Measurements from ENCODE around the gene MAP2K6. TPM values are rescaled to one million over a fixed set of nuclear protein-coding genes. Genes with fewer than 3 reads are reported as not detected.

MAP2K6 gene
- total RNA-seq, 4 donors from 2014 or later = 3.6 to 5.6 (median 4.4) TPM

DNA sequence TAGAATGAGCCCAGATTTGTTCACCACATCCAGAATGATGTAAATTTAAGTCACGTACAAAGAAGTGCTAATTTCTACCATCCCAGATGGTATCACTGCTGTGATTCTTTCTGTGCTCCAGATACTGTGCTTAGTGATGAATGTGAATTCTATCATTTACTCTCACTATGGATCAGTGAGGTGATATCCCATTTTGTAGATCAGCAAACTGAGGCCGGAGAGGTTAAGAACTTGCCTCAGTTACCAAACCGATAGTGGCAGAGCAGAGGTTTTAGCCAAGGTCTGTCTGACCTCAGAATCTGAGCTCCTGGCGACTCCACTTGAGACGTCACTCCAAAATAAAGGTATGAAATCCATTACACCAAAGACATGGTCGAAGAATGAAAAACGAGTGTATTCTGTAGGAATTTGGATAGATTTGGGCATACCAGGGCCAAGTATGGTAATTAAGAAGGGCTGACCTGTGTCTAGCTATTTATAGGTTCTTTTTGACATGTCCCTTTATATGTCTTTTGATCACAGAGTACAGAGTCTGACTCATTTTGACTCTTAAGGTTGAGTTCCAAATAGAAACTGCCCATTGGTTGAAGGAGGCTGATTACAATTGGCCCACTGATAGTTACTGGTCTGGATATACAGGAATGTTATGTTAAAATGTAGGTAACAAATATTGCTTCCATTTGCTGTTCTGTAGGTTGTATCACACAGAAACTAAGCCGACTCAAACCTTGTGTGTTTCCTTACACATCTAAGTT lies 10.0 kb downstream of the MAP2K6 start:
- Histone ChIP-seq H3K27ac (no peak overlapping the region), H3K4me1 (no peaks in the 10 kb centered on the region), H3K36me3 (no peaks in the 10 kb centered on the region), H3K27me3 (no peaks in the 10 kb centered on the region), H3K4me3 (replicated peaks in 1 of 3) (no peak overlapping the region), H3K9me3 (no peaks in the 10 kb centered on the region)
- WGBS, 2 donors = 95 to 98% methylated on average over 8 of the region's 8 CpGs
- intact Hi-C loops (cut with DNase I) = no loop called here
- no peak for DNase-seq
- TF ChIP-seq, protein P1, sequence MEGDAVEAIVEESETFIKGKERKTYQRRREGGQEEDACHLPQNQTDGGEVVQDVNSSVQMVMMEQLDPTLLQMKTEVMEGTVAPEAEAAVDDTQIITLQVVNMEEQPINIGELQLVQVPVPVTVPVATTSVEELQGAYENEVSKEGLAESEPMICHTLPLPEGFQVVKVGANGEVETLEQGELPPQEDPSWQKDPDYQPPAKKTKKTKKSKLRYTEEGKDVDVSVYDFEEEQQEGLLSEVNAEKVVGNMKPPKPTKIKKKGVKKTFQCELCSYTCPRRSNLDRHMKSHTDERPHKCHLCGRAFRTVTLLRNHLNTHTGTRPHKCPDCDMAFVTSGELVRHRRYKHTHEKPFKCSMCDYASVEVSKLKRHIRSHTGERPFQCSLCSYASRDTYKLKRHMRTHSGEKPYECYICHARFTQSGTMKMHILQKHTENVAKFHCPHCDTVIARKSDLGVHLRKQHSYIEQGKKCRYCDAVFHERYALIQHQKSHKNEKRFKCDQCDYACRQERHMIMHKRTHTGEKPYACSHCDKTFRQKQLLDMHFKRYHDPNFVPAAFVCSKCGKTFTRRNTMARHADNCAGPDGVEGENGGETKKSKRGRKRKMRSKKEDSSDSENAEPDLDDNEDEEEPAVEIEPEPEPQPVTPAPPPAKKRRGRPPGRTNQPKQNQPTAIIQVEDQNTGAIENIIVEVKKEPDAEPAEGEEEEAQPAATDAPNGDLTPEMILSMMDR (IDR thresholded peaks at IDR 0.05) = no peak
- TF ChIP-seq POLR2A (IDR thresholded peaks at IDR 0.05) = no peak

DNA sequence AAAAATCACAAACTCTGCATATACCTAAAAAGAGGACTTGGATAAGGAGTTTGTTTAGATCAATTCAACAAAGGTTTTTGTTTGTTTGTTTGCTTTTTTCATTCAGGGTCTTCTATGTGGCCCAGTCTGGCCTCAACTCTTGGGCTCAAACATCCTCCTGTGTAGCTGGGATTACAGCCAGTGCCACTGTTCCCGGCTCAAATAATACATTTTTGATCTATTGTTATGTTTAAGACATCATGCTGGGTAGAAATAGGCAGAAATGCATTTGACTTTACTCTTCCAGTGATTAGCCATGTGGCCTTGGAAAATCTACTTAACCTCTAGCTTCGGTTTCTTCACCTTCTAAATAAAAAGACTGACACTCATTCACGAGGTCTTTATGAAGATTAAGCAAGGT lies 11.5 kb downstream of the MAP2K6 start:
- H3K4me1 ChIP-seq = no peaks in the 10 kb centered on the region
- TF ChIP-seq POLR2A (IDR thresholded peaks at IDR 0.05) = no peak
- TF ChIP-seq, protein P1 (IDR thresholded peaks at IDR 0.05) = no peak
- DNase-seq = no peak
- intact Hi-C loops (cut with DNase I) = no loop called here
- H3K27me3 ChIP-seq = no peaks in the 10 kb centered on the region
- WGBS, 2 donors = 67 to 78% methylated on average over 3 of the region's 3 CpGs
- no peak overlapping the region for H3K4me3 ChIP-seq (replicated peaks in 1 of 3)
- H3K9me3 ChIP-seq = no peaks in the 10 kb centered on the region
- H3K36me3 ChIP-seq = no peaks in the 10 kb centered on the region
- H3K27ac ChIP-seq = no peak overlapping the region

DNA sequence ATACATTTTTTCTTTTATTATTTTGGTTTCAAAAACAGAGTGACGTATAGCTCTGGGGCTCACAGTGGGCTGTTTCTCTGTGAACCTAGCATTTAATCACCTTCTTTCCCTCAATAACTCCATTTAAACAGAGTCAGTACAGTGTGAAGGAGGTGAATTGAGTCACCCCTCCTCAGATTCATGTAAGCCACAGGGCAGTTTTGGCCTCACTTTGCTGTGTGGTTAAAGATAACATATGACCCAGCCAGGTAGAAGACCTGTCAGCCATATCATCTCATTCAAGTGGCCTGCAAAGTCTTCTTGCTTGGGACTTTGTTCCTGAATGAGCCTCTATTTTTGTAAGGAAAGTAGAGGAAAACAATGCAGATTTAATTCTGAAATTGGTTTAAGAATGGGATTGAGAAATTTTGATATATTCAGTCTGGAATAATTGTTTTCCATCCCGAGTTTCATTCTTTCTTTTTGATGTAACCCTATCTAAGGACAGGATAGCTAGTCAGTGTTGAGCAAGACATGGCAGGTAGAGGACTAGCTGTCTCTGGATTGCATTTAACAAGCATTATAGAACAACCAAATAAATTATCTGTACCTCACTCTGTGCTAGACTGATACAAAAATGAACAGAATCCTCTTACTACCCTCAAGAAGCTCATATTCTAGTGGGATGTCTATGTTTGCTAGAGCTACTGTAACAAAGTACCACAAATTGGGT lies 13.1 kb downstream of the MAP2K6 start:
- H3K4me1 ChIP-seq = no peaks in the 10 kb centered on the region
- H3K36me3 ChIP-seq = no peaks in the 10 kb centered on the region
- H3K4me3 ChIP-seq (replicated peaks in 1 of 3) = no peak overlapping the region
- TF ChIP-seq, protein P1 (IDR thresholded peaks at IDR 0.05) = no peak
- no peak for TF ChIP-seq POLR2A (IDR thresholded peaks at IDR 0.05)
- intact Hi-C loops (cut with DNase I) = no loop called here
- H3K27me3 ChIP-seq = no peaks in the 10 kb centered on the region
- no peak for DNase-seq
- H3K9me3 ChIP-seq = no peaks in the 10 kb centered on the region
- no peak overlapping the region for H3K27ac ChIP-seq
- WGBS, 2 donors = 93 to 97% methylated on average over 2 of the region's 2 CpGs

DNA sequence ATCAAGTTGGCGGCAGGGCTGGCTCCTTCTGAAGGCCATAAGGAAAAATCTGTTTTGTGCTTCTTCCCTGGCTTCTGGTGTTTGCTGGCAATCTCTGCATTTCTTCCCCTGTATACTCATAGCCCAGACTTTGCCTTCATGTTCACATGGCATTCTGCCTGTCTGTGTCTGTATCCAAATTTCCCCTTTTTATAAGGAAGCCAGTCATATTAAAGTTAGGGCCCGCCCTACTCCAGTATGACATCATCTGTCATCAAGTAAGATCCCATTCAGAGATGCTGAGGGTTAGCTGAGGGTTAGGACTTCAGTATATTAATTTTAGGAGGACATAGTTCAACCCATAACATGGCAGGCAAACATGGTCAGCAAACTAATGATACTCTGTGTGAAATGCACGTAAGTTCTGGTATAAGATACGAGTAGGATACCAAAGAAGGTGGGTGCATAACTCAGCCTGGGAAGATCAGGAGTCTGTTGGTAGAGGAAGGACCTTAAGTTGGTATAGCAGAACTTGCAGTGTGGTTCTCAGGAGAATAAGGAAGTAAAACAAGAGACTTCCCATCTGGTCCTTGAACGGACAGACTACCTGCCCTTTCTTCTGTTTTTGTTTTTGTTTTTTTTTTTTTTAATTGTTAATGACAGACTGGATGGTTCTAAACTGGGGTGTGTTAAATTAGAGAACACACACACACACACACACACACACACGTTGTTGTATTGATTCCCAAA lies 13.9 kb downstream of the MAP2K6 start:
- H3K4me1 ChIP-seq = peaks cover 0 to 3% of the 10 kb centered on the region in 2 donors
- whole genome bisulfite sequencing, 2 donors = 80 to 81% methylated on average over 6 of the region's 6 CpGs
- H3K27me3 ChIP-seq = no peaks in the 10 kb centered on the region
- H3K4me3 ChIP-seq (replicated peaks in 1 of 3) = no peak overlapping the region
- no peaks in the 10 kb centered on the region for H3K9me3 ChIP-seq
- intact Hi-C loops (cut with DNase I) = no loop called here
- no peaks in the 10 kb centered on the region for H3K36me3 ChIP-seq
- H3K27ac ChIP-seq = no peak overlapping the region
- TF ChIP-seq, protein P1 (IDR thresholded peaks at IDR 0.05) = no peak
- no peak for TF ChIP-seq POLR2A (IDR thresholded peaks at IDR 0.05)
- DNase-seq = no peak
